Neuron (in vitro differentiated cells): Measurements from ENCODE around the gene NDUFA5.
"Not testable (repeated sequence)": the region's sequence is repeated elsewhere in the genome, so short reads cannot be mapped to it uniquely, and the experiment has no call there.

Experiments
- H2AFZ ChIP-seq: one replicate; pipeline ENCODE4 v1.6.1; 2013; ENCODE audit warnings: low read depth, mild to moderate bottlenecking, inconsistent platforms, low read length, moderate library complexity
- H3K27me3 ChIP-seq: one replicate; pipeline ENCODE4 v1.6.1; 2013; ENCODE audit warnings: low read length; ENCODE audit not compliant: insufficient read depth
- H3K36me3 ChIP-seq: one replicate; pipeline ENCODE4 v1.6.1; 2013; ENCODE audit warnings: low read length; ENCODE audit not compliant: insufficient read depth
- H3K4me1 ChIP-seq: one replicate; pipeline ENCODE4 v1.6.1; 2013; ENCODE audit warnings: low read length; ENCODE audit not compliant: insufficient read depth
- H3K4me3 ChIP-seq: 2 replicates; pipeline ENCODE4 v1.5.1; 2013; ENCODE audit warnings: mild to moderate bottlenecking, low read length, moderate library complexity
- H3K9me3 ChIP-seq: one replicate; pipeline ENCODE4 v1.6.1; 2013; ENCODE audit warnings: low read length

NDUFA5 gene

GRCh38 chr7:123528265-123528664, 29.4 kb downstream of the NDUFA5 start:
- Histone ChIP-seq H3K9me3 (no peaks in the 10 kb centered on the region), H3K27me3 (no peaks in the 10 kb centered on the region), H3K36me3 (no peaks in the 10 kb centered on the region), H3K4me3 (no peak overlapping the region), H2AFZ (no peak overlapping the region), H3K4me1 (peaks cover 4% of the 10 kb centered on the region)

- not testable (repeated sequence) for H3K27me3 ChIP-seq
These were observed 29.8 kb downstream of the NDUFA5 start for GRCh38 chr7:123527712-123528225.

GRCh38 chr7:123526533-123526932, 31.1 kb downstream of the NDUFA5 start:
- H2AFZ ChIP-seq, H3K4me3 ChIP-seq, H3K4me1 ChIP-seq, H3K9me3 ChIP-seq, H3K36me3 ChIP-seq, H3K27me3 ChIP-seq: not testable (repeated sequence)

More at GRCh38 chr7:123527712-123528225, 29.8 kb downstream of the NDUFA5 start:
- H2AFZ ChIP-seq, H3K4me1 ChIP-seq, H3K9me3 ChIP-seq, H3K36me3 ChIP-seq, H3K4me3 ChIP-seq: not testable (repeated sequence)

- no peaks in the 10 kb centered on the region for H3K27me3 ChIP-seq
- H2AFZ ChIP-seq, result no peak overlapping the region
- no peaks in the 10 kb centered on the region for H3K9me3 ChIP-seq
- H3K4me1 ChIP-seq, result no peaks in the 10 kb centered on the region
- H3K4me3 ChIP-seq, result no peak overlapping the region
- H3K36me3 ChIP-seq, result no peaks in the 10 kb centered on the region
These were observed 35.6 kb downstream of the NDUFA5 start for GRCh38 chr7:123522066-123522465.

- Histone ChIP-seq H3K9me3 (peaks cover 13% of the 10 kb centered on the region), H3K36me3 (no peaks in the 10 kb centered on the region), H2AFZ (no peak overlapping the region), H3K27me3 (no peaks in the 10 kb centered on the region), H3K4me3 (no peak overlapping the region), H3K4me1 (no peaks in the 10 kb centered on the region)
These were observed 52.4 kb downstream of the NDUFA5 start for GRCh38 chr7:123505221-123505620.

- Histone ChIP-seq H3K4me3 (no peak overlapping the region), H3K36me3 (no peaks in the 10 kb centered on the region), H2AFZ (no peak overlapping the region), H3K9me3 (peaks cover 13% of the 10 kb centered on the region), H3K4me1 (no peaks in the 10 kb centered on the region), H3K27me3 (no peaks in the 10 kb centered on the region)
These were observed 55.4 kb downstream of the NDUFA5 start for GRCh38 chr7:123502201-123502600.

- no peaks in the 10 kb centered on the region for H3K27me3 ChIP-seq
- no peaks in the 10 kb centered on the region for H3K4me1 ChIP-seq
- H3K9me3 ChIP-seq, result peaks cover 12% of the 10 kb centered on the region
- H3K4me3 ChIP-seq, result no peak overlapping the region
- no peak overlapping the region for H2AFZ ChIP-seq
- no peaks in the 10 kb centered on the region for H3K36me3 ChIP-seq
These were observed 56.6 kb downstream of the NDUFA5 start for GRCh38 chr7:123500878-123501489.

- Histone ChIP-seq H2AFZ (no peak overlapping the region), H3K36me3 (no peaks in the 10 kb centered on the region), H3K4me1 (no peaks in the 10 kb centered on the region), H3K27me3 (no peaks in the 10 kb centered on the region), H3K9me3 (peaks cover 1% of the 10 kb centered on the region), H3K4me3 (no peak overlapping the region)
These were observed 58.2 kb downstream of the NDUFA5 start for GRCh38 chr7:123499211-123499970.

- Histone ChIP-seq H3K27me3 (no peaks in the 10 kb centered on the region), H3K4me1 (no peaks in the 10 kb centered on the region), H3K9me3 (no peaks in the 10 kb centered on the region)
These were observed 59.0 kb downstream of the NDUFA5 start for GRCh38 chr7:123498601-123499000.

GRCh38 chr7:123498031-123498430, 59.6 kb downstream of the NDUFA5 start:
- H3K36me3 ChIP-seq, result no peaks in the 10 kb centered on the region
- H3K4me3 ChIP-seq, result no peak overlapping the region
- H3K27me3 ChIP-seq, result no peaks in the 10 kb centered on the region
- no peaks in the 10 kb centered on the region for H3K9me3 ChIP-seq
- H3K4me1 ChIP-seq, result no peaks in the 10 kb centered on the region
- no peak overlapping the region for H2AFZ ChIP-seq

More at GRCh38 chr7:123498601-123499000, 59.0 kb downstream of the NDUFA5 start:
- Histone ChIP-seq H3K4me3 (no peak overlapping the region), H2AFZ (no peak overlapping the region), H3K36me3 (no peaks in the 10 kb centered on the region)

GRCh38 chr7:123494193-123494796, 63.3 kb downstream of the NDUFA5 start:
- H3K4me3 ChIP-seq, result no peak overlapping the region
- H2AFZ ChIP-seq, result no peak overlapping the region
- H3K9me3 ChIP-seq, result no peaks in the 10 kb centered on the region
- H3K4me1 ChIP-seq, result no peaks in the 10 kb centered on the region
- H3K36me3 ChIP-seq, result no peaks in the 10 kb centered on the region
- no peaks in the 10 kb centered on the region for H3K27me3 ChIP-seq

GRCh38 chr7:123492485-123492884, 65.1 kb downstream of the NDUFA5 start:
- Histone ChIP-seq H3K36me3 (no peaks in the 10 kb centered on the region), H2AFZ (no peak overlapping the region), H3K4me3 (no peak overlapping the region), H3K27me3 (no peaks in the 10 kb centered on the region), H3K9me3 (no peaks in the 10 kb centered on the region), H3K4me1 (no peaks in the 10 kb centered on the region)
